Activated CD8-positive, alpha-beta T cell treated with anti-CD3 and anti-CD28 coated beads, Interleukin-2, amount 10 ng/mL, durations not matched to agents 7 days and 5 days (primary cell): ENCODE results near the gene DUSP8. TPM values are rescaled to one million over a fixed set of nuclear protein-coding genes. Genes with fewer than 3 reads are reported as not detected.
"Not testable (repeated sequence)": the region's sequence is repeated elsewhere in the genome, so short reads cannot be mapped to it uniquely, and the experiment has no call there.

Source experiments
- ATAC-seq: fragments of 150-1000 bp; cut with Tn5 transposase; one replicate; pipeline ENCODE4 v1.10.0; 2021; ENCODE audit warnings: moderate library complexity
- CTCF ChIA-PET: fragments of 350-600 bp; sonication (Branson Sonifier 250); formaldehyde crosslinking; loops from one replicate; lab custom pipeline; 2021; ENCODE audit warnings: antibody characterized with exemption; lab: Charles Lee
- POLR2A ChIA-PET: fragments of 350-600 bp; sonication (Branson Sonifier 250); formaldehyde crosslinking; loops from one replicate; lab custom pipeline; 2021; ENCODE audit warnings: antibody characterized with exemption; lab: Charles Lee
- DNase-seq: peaks from one replicate; pipeline ENCODE4 v3.0.0-alpha.2; 2020
- H3K27ac Mint-ChIP-seq: one replicate; pipeline ENCODE4 v1.8.0; 2021; ENCODE audit warnings: mild to moderate bottlenecking, mixed read lengths
- H3K27me3 Mint-ChIP-seq: one replicate; pipeline ENCODE4 v1.8.0; 2021; ENCODE audit warnings: low read depth, mixed read lengths
- H3K36me3 Mint-ChIP-seq: one replicate; pipeline ENCODE4 v1.8.0; 2021; ENCODE audit warnings: low read depth, mixed read lengths
- H3K4me1 Mint-ChIP-seq: one replicate; pipeline ENCODE4 v1.8.0; 2021; ENCODE audit warnings: low read depth, mixed read lengths
- H3K4me3 Mint-ChIP-seq: one replicate; pipeline ENCODE4 v1.8.0; 2021; ENCODE audit warnings: mild to moderate bottlenecking, mixed read lengths
- H3K9me3 Mint-ChIP-seq: one replicate; pipeline ENCODE4 v1.8.0; 2022; ENCODE audit warnings: mixed read lengths; ENCODE audit not compliant: insufficient read depth
- total RNA-seq, 2 experiments: library from RNA; stranded (reverse); gene quantifications; one replicate each; pipeline ENCODE4 v1.2.3, GENCODE V29; 2021

DUSP8 gene
- total RNA-seq, 2 experiments from 2014 or later: 0.13 TPM

DNA sequence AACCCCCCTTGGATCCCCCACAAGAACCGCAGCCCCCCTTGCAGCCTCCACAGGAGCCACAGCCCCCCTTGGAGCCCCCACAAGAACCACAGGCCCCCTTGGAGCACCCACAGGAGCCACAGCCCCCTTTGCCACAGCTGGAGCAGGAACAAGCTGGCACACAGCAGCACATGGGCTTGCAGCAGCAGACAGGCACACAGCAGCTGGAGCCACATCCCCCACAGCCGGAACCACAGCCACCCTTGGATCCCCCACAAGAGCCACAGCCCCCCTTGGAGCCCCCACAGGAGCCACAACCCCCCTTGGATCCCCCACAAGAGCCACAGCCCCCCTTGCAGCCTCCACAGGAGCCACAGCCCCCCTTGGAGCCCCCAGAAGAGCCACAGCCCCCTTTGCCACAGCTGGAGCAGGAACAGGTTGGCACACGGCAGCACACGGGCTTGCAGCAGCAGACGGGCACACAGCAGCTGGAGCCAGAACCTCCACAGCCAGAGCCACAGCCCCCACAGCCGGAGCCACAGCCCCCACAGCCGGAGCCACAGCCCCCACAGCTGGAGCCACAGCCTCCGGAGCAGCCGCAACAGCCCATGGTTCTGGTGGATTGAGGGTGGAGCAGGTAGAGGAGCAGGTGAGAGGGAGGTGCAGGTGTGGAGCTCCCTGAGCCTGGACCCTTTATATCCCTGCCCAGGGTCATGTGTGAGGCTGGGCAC is 12.7 kb upstream of the DUSP8 start, which contains the start of gene KRTAP5-1:
KRTAP5-1 (minus strand) TSS at position 623 of the 710 bp plus-strand sequence; CDS start at position 589, 34 bp downstream.
- CTCF ChIA-PET: interaction anchor here (2.5 kb wide), 1 partner anchor 10 kb away, joined by 8 read pairs; no protein-coding TSS in a partner anchor
- ATAC-seq, DNase-seq, H3K36me3 Mint-ChIP-seq, H3K27ac Mint-ChIP-seq, H3K9me3 Mint-ChIP-seq, H3K4me3 Mint-ChIP-seq: not testable (repeated sequence)
- H3K27me3 Mint-ChIP-seq: peaks cover 11% of the 10 kb centered on the region
- POLR2A ChIA-PET: interaction anchor here (0.6 kb wide), 1 partner anchor 32 kb away, joined by 3 read pairs; no protein-coding TSS in a partner anchor
- peaks cover 10% of the 10 kb centered on the region for H3K4me1 Mint-ChIP-seq

DNA sequence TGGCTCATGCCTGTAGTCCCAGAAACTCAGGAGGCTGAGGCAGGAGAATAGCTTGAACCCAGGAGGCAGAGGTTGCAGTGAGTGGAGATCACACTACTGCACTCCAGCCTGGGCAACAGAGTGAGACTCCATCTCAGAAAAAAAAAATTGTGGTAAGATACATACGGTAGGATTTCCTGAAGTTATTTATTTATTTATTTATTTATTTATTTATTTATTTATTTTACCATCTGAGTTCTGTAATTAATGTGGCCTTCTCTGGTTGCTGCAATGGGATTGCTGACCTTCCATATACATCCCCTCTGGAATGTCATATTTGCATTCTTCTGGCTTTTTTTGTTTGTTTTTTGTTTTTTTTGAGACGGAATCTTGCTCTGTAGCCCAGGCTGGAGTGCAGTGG is 10.8 kb upstream of the DUSP8 start:
- H3K36me3 Mint-ChIP-seq, H3K4me3 Mint-ChIP-seq, ATAC-seq, H3K4me1 Mint-ChIP-seq, DNase-seq, H3K9me3 Mint-ChIP-seq, POLR2A ChIA-PET, H3K27ac Mint-ChIP-seq: not testable (repeated sequence)
- peaks cover 11% of the 10 kb centered on the region for H3K27me3 Mint-ChIP-seq
- CTCF ChIA-PET: interaction anchor here (1.8 kb wide), 1 partner anchor 8 kb away, joined by 6 read pairs; no protein-coding TSS in a partner anchor

DNA sequence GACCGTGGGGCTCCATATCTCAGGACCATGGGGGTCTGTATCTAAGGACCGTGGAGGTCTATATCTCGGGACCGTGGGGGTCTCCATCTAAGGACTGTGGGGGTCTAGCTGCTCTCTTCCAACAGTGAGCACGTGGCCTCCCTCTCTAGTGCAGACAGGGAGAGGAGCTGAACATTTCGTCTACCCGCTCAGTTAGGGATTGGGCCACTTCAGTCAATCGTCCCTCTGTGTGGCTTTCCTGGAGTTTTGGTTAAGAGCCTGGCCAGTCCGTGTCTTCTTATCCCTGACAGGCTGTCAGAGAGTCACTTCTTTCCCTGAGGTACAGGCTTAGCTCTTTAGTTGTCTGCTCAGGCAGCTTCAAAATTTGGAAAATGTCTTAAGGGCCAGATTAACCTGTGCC is 9.9 kb upstream of the DUSP8 start:
- no peak for DNase-seq
- ChIA-PET POLR2A (no interaction called here), CTCF (interaction anchor here (1.1 kb wide), 1 partner anchor 8 kb away, joined by 4 read pairs; no protein-coding TSS in a partner anchor)
- ATAC-seq: no peak
- H3K4me3 Mint-ChIP-seq: no peak overlapping the region
- peaks cover 11% of the 10 kb centered on the region for H3K27me3 Mint-ChIP-seq
- no peaks in the 10 kb centered on the region for H3K36me3 Mint-ChIP-seq
- peaks cover 2% of the 10 kb centered on the region for H3K4me1 Mint-ChIP-seq
- H3K9me3 Mint-ChIP-seq: peaks cover 6% of the 10 kb centered on the region
- no peak overlapping the region for H3K27ac Mint-ChIP-seq

DNA sequence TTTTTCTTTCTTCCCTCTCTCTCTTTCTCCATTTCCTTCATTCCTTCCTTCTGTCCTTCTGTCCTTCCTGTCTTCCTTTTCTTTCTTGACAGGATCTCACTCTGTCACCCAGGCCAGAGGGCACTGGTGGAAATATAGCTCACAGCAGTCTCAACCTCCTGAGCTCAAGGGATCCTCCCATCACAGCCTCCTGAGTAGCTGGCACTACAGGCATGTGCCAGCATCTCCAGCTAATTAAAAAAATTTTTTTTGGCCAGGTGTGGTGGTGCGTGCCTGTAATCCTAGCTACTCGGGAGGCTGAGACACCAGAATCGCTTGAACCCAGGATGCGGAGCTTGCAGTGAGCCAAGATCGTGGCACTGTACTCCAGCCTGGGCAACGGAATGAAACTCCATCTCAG is 4.8 kb upstream of the DUSP8 start:
- ChIA-PET POLR2A (no interaction called here), CTCF (interaction anchor here (0.9 to 4.9 kb wide), 3 partner anchors 18 to 76 kb away, joined by 3 to 48 read pairs (median 3); no protein-coding TSS in a partner anchor)
- H3K4me3 Mint-ChIP-seq: no peak overlapping the region
- ATAC-seq (no peak), DNase-seq (no peak)
- H3K27me3 Mint-ChIP-seq: peaks cover 27% of the 10 kb centered on the region
- peaks cover 6% of the 10 kb centered on the region for H3K9me3 Mint-ChIP-seq
- H3K27ac Mint-ChIP-seq: no peak overlapping the region
- no peaks in the 10 kb centered on the region for H3K36me3 Mint-ChIP-seq
- peaks cover 11% of the 10 kb centered on the region for H3K4me1 Mint-ChIP-seq

DNA sequence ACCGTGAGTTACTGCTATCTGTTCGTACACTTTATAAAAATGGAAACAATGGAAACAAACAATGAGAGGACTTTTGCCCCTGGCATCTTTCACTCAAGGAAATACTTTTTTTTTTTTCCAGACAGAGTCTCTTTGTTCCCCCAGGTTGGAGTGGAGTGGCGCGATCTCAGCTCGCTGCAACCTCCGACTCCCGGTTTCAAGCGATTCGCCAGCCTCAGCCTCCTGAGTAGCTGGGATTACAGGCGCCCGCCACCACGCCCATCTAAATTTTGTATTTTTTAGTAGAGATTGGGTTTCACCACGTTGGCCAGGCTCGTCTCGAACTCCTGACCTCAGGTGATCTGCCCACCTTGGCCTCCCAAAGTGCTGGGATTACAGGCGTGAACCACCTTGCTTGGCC is 3.7 kb upstream of the DUSP8 start:
- ChIA-PET CTCF (interaction anchor here (1.1 to 4.9 kb wide), 5 partner anchors 26 to 259 kb away, joined by 3 to 48 read pairs (median 6); no protein-coding TSS in a partner anchor), POLR2A (interaction anchor here (0.7 kb wide), 1 partner anchor 15 kb away, joined by 3 read pairs; no protein-coding TSS in a partner anchor)
- DNase-seq, ATAC-seq, H3K27ac Mint-ChIP-seq, H3K9me3 Mint-ChIP-seq, H3K4me3 Mint-ChIP-seq, H3K36me3 Mint-ChIP-seq: not testable (repeated sequence)
- Mint-ChIP-seq H3K27me3 (peaks cover 29% of the 10 kb centered on the region), H3K4me1 (peaks cover 12% of the 10 kb centered on the region)

DNA sequence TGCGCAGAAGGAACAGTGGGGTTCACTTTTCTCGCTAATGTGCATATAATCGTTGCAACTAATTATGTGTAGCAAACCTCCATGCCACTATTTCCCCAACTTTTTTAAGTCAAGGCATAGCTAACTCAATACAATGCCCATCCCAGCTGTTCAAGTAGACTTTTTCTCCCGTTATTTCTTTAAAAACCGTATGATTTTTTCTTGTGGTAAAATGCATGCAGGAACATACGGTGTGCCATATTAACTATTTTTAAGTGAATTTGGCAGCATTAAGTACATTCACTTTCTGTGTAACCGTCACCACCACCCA is 2.8 kb upstream of the DUSP8 start:
- Mint-ChIP-seq H3K27me3 (peaks cover 31% of the 10 kb centered on the region), H3K4me1 (peaks cover 15% of the 10 kb centered on the region), H3K36me3 (no peaks in the 10 kb centered on the region), H3K4me3 (no peak overlapping the region), H3K9me3 (peaks cover 6% of the 10 kb centered on the region), H3K27ac (no peak overlapping the region)
- ATAC-seq (no peak), DNase-seq (no peak)
- ChIA-PET POLR2A (interaction anchor here (1.2 kb wide), 1 partner anchor 345 kb away, joined by 3 read pairs; no protein-coding TSS in a partner anchor), CTCF (interaction anchor here (0.6 to 4.9 kb wide), 36 partner anchors 9 to 516 kb away, joined by 3 to 48 read pairs (median 4); partner anchors contain the start of genes KRTAP5-1 and TOLLIP)

DNA sequence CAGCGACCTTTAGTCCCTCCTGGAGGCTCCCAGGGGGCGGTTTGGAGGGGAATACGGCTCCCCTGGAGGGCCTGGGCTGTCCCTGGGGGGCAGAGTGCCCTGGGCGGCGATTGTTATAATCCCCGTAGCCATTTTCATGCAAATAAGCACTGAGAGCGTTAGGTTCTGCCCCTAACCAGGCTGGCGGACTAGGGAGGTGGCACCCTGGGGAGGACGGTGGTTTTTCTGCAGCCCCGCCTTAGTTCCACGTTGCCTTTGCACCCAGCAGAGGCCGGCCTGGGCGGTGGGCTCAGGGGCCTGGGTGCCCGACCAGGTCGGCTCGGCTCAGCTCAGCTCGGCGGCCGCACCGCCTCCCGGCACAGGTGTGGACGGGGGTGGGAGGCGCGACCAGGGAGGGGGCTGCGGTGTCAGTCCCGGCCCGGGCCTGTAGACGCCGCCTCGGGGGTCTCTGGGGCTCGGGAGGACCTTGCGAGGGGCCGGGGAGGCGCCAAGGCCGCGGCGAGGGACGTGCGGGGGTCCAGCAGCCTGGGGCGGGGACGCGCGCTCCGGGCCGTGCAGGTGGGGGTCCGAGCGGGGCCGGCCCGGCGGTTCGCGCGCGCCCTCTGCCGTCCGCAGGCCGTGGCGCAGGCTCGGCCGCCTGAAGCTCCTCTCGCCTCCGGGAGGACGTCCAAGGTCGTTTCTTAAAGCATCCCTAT is 2.3 kb upstream of the DUSP8 start:
- H3K4me1 Mint-ChIP-seq: peaks cover 15% of the 10 kb centered on the region
- H3K9me3 Mint-ChIP-seq: peaks cover 6% of the 10 kb centered on the region
- no peaks in the 10 kb centered on the region for H3K36me3 Mint-ChIP-seq
- DNase-seq (peak; percentile 62), ATAC-seq (peak; percentile 54)
- POLR2A ChIA-PET: interaction anchor here (1.2 kb wide), 1 partner anchor 345 kb away, joined by 3 read pairs; no protein-coding TSS in a partner anchor
- H3K27me3 Mint-ChIP-seq: peaks cover 35% of the 10 kb centered on the region
- CTCF ChIA-PET: interaction anchor here (0.6 to 4.9 kb wide), 37 partner anchors 8 to 516 kb away, joined by 3 to 48 read pairs (median 4); partner anchors contain the start of genes KRTAP5-1 and TOLLIP
- H3K4me3 Mint-ChIP-seq: no peak overlapping the region
- no peak overlapping the region for H3K27ac Mint-ChIP-seq

DNA sequence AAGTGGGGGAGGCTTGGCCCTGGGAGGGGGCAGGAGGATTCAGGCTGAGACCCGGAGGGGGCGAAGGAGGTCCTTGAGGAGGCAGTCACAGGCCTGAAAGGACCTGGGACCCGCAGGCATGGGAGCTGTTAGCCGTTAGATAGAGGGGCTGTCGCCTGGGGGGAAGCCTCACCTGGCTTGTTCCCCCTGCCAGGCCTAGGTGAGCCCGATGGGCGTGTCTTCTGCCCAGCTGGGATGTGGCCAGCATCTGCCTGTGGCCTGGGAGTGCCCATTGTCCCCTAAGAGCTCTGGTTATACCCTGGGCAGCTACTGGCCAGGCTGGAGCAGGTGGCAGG is 1.8 kb upstream of the DUSP8 start:
- H3K4me3 Mint-ChIP-seq: no peak overlapping the region
- peaks cover 3% of the 10 kb centered on the region for H3K9me3 Mint-ChIP-seq
- no peak for DNase-seq
- ChIA-PET CTCF (interaction anchor here (1.3 to 4.9 kb wide), 10 partner anchors 8 to 371 kb away, joined by 3 to 48 read pairs (median 12); no protein-coding TSS in a partner anchor), POLR2A (no interaction called here)
- H3K27me3 Mint-ChIP-seq: peaks cover 38% of the 10 kb centered on the region
- ATAC-seq: peak; percentile 0
- peaks cover 15% of the 10 kb centered on the region for H3K4me1 Mint-ChIP-seq
- no peaks in the 10 kb centered on the region for H3K36me3 Mint-ChIP-seq
- H3K27ac Mint-ChIP-seq: no peak overlapping the region

DNA sequence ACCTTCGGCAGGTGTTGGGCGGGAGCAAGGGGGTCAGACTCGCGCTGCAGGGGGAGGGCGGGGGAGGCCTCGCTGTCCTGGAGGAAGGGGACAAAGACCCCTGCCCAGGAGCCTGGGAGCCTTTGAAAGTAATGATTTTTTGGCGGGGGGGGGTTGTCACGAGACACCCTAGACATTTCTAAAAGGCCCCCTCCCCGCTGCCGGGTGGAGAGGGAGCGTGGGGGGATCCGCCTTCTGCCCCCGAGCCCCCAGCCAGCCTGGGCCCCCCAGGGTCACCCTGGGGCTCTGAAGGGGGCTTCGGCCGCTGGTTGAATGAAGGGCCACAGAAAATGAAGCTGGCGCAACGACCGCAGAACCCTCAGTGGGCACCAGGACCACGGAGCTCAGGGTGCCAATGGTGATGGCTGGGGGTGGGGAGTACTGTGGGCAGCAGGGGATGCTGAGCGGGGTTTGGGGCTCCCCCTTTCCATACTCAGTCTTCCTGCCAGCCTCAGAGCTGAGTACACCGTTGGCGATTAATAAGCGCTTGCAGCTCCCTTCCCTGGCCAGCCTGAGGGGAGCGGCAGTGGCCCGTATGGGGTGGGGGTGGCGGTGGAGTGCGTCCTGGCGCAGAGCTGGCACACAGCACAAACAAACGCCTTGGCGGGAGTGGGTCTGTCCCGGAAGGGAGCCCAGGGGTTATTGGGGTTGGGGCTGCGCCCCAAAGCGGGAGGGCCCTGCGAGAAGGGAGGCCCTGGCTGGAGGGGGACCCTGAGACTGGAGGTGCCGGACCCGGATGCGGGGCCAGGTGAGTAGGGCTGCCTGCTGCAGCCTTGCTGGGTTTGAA is 1.2 kb upstream of the DUSP8 start:
- DNase-seq (no peak), ATAC-seq (no peak)
- ChIA-PET CTCF (interaction anchor here (1.3 to 4.9 kb wide), 4 partner anchors 9 to 26 kb away, joined by 4 to 48 read pairs (median 26); no protein-coding TSS in a partner anchor), POLR2A (no interaction called here)
- H3K27me3 Mint-ChIP-seq: peaks cover 34% of the 10 kb centered on the region
- H3K27ac Mint-ChIP-seq: no peak overlapping the region
- H3K36me3 Mint-ChIP-seq: no peaks in the 10 kb centered on the region
- H3K4me3 Mint-ChIP-seq: no peak overlapping the region
- H3K9me3 Mint-ChIP-seq: no peaks in the 10 kb centered on the region
- H3K4me1 Mint-ChIP-seq: peaks cover 15% of the 10 kb centered on the region

DNA sequence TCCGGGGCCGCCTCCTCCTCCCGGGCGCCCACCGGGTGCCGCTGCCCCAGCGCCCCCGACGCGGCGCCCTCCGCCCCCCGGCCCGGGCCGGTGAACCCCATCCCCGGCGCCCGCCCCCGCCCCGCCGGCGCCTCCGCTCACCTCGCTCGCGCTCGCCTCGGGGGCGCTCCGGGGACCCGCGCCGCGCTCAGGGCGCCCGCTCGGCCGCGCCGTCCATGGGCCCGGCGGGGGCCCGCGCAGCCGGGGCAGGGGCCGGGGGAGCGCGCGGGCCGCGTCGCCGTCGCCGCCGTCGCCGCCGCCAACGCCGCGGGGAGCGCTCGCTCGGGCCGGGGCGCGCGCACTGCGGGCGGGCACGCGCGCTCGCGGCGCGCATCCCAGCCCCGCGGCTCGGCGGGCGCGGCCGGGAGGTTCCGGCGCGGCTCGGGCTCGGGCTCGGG is 293 bp downstream of the DUSP8 start:
- POLR2A ChIA-PET: no interaction called here
- no peak for ATAC-seq
- no peak overlapping the region for H3K4me3 Mint-ChIP-seq
- H3K27ac Mint-ChIP-seq: no peak overlapping the region
- CTCF ChIA-PET: no interaction called here
- H3K4me1 Mint-ChIP-seq: peaks cover 15% of the 10 kb centered on the region
- no peak for DNase-seq
- no peaks in the 10 kb centered on the region for H3K36me3 Mint-ChIP-seq
- no peaks in the 10 kb centered on the region for H3K9me3 Mint-ChIP-seq
- H3K27me3 Mint-ChIP-seq: peaks cover 31% of the 10 kb centered on the region
